HG03457 (cell line): Measurements from ENCODE around the gene ODAD3.
"Not testable (repeated sequence)": the region's sequence is repeated elsewhere in the genome, so short reads cannot be mapped to it uniquely, and the experiment has no call there.

ENCODE experiments used
- ATAC-seq: cut with Tn5 transposase; IDR thresholded peaks from one replicate; pipeline ENCODE4 v1.9.1; 2021; ENCODE audit warnings: moderate number of reproducible peaks; ENCODE audit not compliant: unreplicated experiment

Gene ODAD3

GRCh38 chr19:11445141-11445540 lies 10.2 kb upstream of the ODAD3 start:
- ATAC-seq = no peak

- ATAC-seq = no peak
These were observed 9.1 kb upstream of the ODAD3 start for GRCh38 chr19:11444059-11444458.

DNA sequence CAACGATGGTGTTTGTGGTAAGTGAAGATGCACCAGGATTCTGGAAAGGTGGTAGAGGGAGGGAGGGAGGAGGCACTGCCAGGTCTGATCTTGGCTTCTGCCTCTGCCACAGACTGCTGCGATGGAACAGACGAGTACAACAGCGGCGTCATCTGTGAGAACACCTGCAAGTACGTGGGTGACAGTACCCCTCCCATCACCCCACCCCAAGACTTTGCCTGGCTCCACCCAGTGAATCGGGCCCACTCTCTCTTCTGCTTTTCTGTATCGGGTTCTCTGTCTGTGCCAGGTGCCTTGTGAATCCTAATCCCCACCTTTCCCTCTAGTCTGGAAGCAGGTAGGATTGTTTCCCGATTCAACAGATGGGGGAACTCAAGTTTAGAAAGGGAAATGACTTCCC lies 3.0 kb upstream of the ODAD3 start:
- ATAC-seq = no peak

- ATAC-seq = no peak
These were observed 952 bp upstream of the ODAD3 start for GRCh38 chr19:11435833-11436313.

DNA sequence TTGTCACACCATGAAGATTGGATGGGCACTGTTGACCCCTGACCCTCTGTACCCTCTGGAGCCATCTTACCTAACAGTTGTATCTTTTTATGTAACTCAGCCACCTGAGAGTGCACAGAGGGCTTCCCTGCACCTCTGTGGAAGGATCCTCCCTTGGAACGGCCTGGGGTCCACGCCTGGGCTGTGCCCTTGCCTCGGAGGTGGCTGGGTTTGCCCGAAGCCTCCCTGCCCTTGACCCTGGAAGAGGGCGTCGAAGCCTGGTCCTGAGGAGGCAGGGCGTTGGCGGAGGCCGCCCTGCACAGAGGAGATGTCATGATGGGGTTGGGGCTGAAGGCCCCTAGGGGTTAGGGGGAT lies 241 bp downstream of the ODAD3 start:
- ATAC-seq = peak; percentile 2

DNA sequence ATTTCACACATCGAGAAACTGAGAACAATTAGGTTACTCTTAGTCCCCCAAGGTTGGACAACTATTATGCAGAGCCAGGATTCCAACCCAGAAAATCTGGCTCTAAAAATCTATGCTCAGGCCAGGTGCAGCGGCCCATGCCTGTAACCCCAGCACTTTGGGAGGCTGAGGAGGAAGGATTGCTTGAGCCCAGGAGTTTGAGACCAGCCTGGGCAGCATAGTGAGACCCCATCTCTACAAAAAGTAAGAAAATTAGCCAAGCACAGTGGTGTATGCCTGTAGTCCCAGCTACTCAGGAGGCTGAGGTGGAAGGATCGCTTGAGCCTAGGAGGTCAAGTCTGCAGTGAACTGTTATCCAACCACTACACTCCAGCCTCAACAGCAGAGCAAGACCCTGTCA lies 1.4 kb downstream of the ODAD3 start:
- ATAC-seq = not testable (repeated sequence)

DNA sequence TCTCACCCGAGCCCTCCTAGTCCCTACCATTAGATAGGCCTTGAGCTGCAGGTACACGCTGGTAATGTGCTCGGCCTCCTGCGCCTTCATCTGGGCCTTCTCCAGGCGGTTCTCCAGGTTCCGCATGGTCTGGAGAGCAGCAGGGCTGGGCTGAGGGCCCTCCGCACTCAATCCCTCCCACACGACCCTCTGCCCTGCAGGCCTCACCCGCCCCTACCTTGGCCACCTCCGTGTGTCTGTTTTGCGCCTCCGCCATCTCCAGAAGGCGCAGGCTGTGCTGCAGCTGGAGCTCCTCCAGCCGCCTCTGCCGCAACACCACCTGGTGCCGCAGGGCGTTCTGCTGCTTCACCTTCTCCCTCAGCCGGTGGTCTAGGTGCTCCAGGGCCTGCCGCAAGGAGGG lies 8.3 kb downstream of the ODAD3 start:
- no peak for ATAC-seq

GRCh38 chr19:11425719-11426457 lies 9.0 kb downstream of the ODAD3 start:
- no peak for ATAC-seq

- ATAC-seq = no peak
These were observed 11.1 kb downstream of the ODAD3 start for GRCh38 chr19:11423791-11424181.

- ATAC-seq = no peak
These were observed 11.6 kb downstream of the ODAD3 start for GRCh38 chr19:11423164-11423790.

GRCh38 chr19:11422163-11423065 lies 12.5 kb downstream of the ODAD3 start:
- ATAC-seq = no peak

DNA sequence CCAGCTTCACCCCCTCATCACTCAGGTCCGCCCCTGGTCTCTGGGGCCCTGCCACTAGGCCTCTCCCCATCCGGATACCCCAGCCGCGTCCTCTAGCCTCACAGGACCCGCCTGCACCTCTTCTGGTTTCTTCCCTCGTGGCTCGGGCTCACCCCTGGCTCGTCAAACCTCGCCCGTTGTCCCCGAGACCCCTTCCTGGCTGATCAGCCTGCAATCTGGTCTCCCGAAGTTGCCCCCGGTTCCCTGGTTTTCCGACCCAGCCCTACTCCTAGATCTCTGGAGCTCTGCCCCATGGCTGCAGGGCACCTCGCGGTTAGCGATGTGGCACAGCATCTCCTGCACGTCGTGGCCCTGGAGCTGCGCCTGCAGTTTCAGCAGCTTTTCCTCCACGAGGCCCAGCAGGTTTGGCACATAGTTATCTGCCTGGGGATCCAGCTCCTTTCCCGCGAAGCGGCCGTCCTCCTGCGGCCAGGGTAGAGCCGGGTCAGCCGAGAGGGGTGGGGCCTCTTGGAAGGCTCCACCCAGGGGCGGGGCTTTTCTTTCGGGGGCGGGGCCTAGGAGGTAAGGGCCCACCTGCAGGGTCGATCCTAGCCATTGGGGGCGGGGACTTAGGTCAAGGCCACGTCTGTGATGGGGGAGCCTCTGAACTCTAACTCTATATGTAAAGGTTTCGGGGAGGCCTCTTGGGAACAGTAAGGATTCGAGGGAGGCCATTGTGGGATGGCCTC lies 13.4 kb downstream of the ODAD3 start:
- ATAC-seq = no peak

- ATAC-seq = no peak
These were observed 14.2 kb downstream of the ODAD3 start for GRCh38 chr19:11420429-11421370.

DNA sequence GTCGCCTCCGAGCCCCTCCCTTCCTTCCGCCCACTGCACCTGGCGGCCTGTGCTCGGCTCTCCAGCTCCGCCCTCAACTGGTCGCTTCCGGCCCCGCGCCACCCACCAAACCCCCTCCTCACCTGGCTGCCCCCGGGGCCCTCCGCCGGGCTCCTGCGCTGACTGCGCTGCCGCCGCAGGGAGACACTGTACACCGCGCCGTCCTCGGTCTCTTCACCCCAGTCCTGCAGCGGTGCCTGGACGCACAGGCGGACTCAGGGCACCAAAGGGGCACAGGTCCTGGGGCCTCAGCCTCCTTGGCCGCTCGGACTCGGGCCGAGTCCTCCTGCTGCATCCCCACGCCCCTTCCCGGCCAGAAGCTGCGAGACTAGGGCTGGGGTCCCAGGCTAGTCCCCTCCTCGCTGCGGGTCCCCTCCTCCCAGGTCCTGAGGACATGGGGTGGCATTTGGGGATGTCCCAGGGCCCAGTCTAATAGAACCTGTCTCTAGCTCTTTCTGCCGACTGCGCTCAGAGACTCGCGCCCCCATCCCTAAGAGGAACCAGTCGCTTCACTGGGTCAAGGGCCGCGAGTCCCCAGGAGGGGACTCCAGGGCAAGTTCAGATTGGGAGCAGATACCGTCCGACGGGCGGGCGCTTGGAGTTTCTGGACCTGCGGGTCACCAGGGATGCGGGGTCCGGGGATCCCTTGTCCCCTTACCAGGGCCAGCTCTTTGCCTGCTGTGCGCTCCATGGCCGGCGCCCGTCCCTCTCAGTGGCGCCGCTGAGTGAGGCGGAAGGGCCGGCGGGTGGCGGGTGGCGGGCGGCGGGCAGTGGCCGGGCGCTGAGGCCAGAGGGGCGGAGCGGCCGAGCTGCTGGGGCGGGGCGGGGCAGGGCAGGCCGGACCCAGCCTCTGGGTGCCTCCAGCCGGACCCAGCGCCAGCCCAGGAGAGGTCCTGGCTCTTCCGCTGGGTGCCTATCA lies 16.1 kb downstream of the ODAD3 start, which contains the start of gene RGL3:
Gene RGL3 (minus strand): TSS at position 766 of the 958 bp plus-strand sequence. CDS start 36 bp downstream, at position 730.
- ATAC-seq = no peak

GRCh38 chr19:11418094-11418548 lies 16.8 kb downstream of the ODAD3 start:
- no peak for ATAC-seq

DNA sequence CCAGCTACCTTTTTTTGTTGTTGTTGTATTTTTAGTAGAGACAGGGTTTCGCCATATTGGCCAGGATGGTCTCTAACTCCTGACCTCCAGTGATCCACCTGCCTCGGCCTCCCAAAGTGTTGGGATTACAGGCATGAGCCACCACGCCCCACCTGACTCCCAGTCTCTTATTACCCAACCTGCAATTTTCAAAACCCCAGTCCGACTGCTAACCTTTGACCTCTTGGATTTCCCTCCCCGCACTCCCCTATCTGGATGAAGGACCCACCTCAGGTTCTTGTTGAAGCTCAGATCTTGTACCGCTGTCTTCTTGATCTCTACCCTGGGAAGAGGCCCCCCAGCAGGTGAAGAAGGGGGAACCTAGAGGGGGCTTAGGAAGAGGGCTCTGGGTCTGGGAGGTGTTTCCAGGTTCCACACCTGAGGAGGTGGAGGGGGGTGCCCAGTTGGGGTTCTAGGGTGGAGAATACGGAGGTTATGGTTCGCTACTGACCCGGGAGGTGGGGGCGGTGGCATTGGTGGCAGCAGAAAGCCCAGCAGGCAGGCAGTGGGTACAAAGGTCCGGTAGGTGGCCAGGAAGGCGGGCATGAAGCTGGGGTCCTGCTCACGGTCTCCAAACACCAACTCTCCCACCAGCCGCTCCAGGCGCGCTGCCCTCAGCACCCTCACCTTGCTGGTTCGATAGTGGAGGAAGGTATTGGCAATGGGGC lies 18.4 kb downstream of the ODAD3 start:
- ATAC-seq = no peak

DNA sequence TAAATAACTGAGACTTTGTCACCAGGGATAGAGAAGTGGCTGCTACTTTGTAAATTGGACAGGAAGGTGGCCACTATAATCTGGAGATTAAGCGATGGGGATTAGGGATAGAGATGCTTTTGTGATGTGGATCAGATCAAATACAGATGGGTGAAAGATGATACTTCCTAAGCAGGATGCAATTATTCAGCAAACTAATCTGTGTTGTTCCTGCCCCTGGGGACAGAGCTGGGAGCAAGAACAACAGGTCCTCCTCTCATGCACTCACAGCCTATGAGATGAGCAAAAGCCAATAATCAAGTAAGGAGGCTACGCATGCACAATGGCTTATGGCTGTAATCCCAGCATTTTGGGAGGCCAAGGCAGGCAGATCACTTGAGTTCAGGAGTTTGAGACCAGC lies 20.4 kb downstream of the ODAD3 start:
- ATAC-seq = no peak

- ATAC-seq = no peak
These were observed 24.2 kb downstream of the ODAD3 start for GRCh38 chr19:11410682-11411081.
